ENCODE results near the gene DKKL1. TPM values are rescaled to one million over a fixed set of nuclear protein-coding genes. Genes with fewer than 3 reads are reported as not detected.
"Not testable (repeated sequence)": the region's sequence is repeated elsewhere in the genome, so short reads cannot be mapped to it uniquely, and the experiment has no call there.

DKKL1 gene
- total and polyA plus RNA-seq, 8 donors: 0.12 to 1.3 (median 0.46) TPM; not detected in 3

DNA sequence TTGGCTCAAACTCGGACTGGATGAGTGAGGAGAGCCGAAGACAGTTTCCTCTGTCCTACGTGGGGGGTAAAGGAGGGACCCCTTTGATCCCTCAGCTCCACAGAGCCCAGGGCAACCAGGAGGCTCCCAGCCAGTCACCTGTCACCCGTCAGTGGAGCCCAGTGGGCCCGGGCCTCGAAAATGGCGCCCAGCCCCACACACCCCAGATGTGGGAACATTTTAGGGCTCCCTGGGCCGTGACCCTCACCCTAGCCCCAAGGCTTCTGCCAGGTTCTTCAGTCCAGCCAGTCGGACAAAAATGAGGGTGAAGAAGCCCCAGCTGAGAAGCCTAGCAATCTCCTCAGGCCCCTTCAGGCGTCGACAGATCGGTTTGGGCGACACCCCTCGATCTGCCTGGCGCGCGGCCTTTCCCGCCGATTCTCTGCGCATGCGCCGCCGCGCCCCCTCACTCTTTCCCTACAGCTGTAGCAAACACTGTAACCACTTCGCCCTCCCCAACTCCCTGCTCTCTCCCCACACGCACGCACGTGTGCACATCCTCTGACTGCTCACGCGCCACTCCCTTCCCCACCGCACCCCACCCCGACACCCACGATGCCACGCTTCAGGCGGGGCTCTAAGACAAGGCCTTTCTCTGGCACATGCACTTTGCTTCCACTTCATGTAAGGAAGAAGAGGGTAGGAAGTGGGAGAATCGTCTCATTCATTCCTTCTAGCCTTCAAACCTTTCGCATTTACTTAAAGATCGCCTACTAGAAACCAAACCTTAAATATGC is 38.7 kb upstream of the DKKL1 start, which contains the start of gene SLC6A16:
Gene SLC6A16, minus strand, starts transcription at position 391 of the 776 bp plus-strand sequence. CDS start 13,844 bp downstream, outside the sequence.
- Histone ChIP-seq H3K36me3 (no peaks in the 10 kb centered on the region), H3K27ac (no peak within 1 kb of the TSS), H3K27me3 (no peaks in the 10 kb centered on the region), H3K4me1 (no peaks in the 10 kb centered on the region), H3K4me3 (no peak within 1 kb of the TSS), H3K9me3 (no peaks in the 10 kb centered on the region)
- 95 to 96% methylated on average over 35 to 38 of the region's 38 CpGs for WGBS, 2 donors
- intact Hi-C loops (cut with DNase I): no loop called here
- TF ChIP-seq, protein P1, sequence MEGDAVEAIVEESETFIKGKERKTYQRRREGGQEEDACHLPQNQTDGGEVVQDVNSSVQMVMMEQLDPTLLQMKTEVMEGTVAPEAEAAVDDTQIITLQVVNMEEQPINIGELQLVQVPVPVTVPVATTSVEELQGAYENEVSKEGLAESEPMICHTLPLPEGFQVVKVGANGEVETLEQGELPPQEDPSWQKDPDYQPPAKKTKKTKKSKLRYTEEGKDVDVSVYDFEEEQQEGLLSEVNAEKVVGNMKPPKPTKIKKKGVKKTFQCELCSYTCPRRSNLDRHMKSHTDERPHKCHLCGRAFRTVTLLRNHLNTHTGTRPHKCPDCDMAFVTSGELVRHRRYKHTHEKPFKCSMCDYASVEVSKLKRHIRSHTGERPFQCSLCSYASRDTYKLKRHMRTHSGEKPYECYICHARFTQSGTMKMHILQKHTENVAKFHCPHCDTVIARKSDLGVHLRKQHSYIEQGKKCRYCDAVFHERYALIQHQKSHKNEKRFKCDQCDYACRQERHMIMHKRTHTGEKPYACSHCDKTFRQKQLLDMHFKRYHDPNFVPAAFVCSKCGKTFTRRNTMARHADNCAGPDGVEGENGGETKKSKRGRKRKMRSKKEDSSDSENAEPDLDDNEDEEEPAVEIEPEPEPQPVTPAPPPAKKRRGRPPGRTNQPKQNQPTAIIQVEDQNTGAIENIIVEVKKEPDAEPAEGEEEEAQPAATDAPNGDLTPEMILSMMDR (IDR thresholded peaks at IDR 0.05): no peak
- no peak for FAIRE-seq
- no peak for ATAC-seq
- no peak for DNase-seq

DNA sequence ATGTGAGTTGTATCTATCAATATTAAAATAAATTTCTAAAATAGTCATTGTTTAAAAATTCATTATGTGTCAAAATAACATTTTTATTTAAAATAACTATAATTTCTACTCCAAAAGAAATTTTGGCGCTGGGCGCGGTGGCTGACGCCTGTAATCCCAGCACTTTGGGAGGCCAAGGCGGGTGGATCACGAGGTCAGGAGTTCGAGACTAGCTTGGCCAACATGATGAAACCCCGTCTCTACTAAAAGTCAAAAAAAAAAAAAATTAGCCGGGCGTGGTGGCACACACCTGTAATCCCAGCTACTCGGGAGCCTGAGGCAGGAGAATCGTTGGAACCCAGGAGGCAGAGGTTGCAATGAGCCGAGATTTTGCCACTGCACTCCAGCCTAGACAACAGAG is 37.9 kb upstream of the DKKL1 start:
- WGBS, 2 donors: 95 to 96% methylated on average over 13 of the region's 13 CpGs
- H3K4me1 ChIP-seq; H3K27ac ChIP-seq; DNase-seq; H3K9me3 ChIP-seq; H3K36me3 ChIP-seq; H3K4me3 ChIP-seq; ATAC-seq; intact Hi-C loops (cut with DNase I); H3K27me3 ChIP-seq; FAIRE-seq: not testable (repeated sequence)

DNA sequence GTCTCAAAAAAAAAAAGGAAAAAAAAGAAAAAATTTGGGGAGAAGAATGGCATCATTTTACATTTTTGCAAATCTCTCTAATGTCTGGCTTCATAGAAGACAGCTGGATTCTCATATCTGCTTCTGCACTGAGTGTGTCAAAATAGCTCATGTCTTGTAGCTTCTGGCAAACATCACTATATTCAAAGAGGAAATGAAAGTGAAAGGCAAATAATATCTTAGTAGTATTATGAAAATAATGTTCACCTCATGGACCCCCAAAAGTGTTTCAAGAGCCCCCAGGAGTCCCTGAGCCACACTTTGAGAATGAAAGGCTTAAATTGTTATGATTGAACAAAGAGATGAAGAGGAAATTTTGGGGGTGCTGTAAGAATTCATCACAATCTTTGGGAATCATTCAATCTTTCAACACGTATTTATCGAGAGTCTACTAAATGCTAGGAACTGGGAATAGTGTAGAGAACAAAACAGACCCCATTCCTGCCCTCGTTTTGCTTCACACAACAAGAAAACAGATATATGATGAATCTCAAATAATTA is 37.4 kb upstream of the DKKL1 start:
- Histone ChIP-seq H3K4me3 (no peak overlapping the region), H3K4me1 (no peaks in the 10 kb centered on the region), H3K36me3 (peaks cover 0 to 7% (median 0%) of the 10 kb centered on the region in 3 donors), H3K27me3 (no peaks in the 10 kb centered on the region), H3K9me3 (no peaks in the 10 kb centered on the region), H3K27ac (no peak overlapping the region)
- TF ChIP-seq, protein P1 (IDR thresholded peaks at IDR 0.05): no peak
- intact Hi-C loops (cut with DNase I): no loop called here
- FAIRE-seq: no peak
- WGBS, 2 donors: 89 to 94% methylated on average over 3 of the region's 3 CpGs
- no peak for ATAC-seq
- no peak for DNase-seq

DNA sequence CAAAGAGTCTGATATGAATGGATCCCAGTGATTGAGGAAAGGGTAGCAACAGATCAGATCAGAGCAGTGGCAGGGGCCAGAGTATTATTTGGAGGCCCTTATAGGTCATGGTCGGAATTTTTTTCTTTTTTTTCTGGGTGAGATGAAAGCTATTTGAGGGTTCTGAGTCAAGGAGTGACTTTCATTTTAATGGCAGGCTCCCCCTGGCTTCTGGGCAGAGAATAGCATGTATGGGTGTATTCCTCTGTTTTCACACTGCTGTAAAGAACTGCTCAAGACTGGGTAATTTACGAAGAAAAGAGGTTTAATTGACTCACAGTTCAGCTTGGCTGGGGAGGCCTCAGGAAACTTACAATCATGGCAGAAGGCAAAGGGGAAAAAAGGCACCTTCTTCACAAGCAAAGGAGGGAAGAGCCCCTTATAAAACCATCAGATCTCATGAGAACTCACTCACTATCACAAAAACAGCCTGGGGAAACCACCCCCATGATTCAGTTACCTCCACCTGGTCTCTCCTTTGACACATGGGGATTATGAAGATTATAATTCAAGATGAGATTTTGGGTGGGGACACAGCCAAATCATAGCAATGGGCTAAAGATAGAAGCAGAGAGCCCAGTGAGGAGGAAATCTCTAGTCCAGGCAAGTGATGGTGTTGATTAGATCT is 35.7 kb upstream of the DKKL1 start:
- H3K36me3 ChIP-seq: peaks cover 0 to 7% (median 0%) of the 10 kb centered on the region in 3 donors
- no peak overlapping the region for H3K27ac ChIP-seq
- H3K4me3 ChIP-seq: no peak overlapping the region
- intact Hi-C loops (cut with DNase I): no loop called here
- no peaks in the 10 kb centered on the region for H3K9me3 ChIP-seq
- no peaks in the 10 kb centered on the region for H3K4me1 ChIP-seq
- no peaks in the 10 kb centered on the region for H3K27me3 ChIP-seq
- no peak for FAIRE-seq
- ATAC-seq: peak in 3 of 4 donors; percentile 58 to 66 (median 63)
- no peak for DNase-seq
- 58 to 65% methylated on average over 2 of the region's 2 CpGs for WGBS, 2 donors
- TF ChIP-seq, protein P1 (IDR thresholded peaks at IDR 0.05): peak; percentile 23 to 55 (median 36)

DNA sequence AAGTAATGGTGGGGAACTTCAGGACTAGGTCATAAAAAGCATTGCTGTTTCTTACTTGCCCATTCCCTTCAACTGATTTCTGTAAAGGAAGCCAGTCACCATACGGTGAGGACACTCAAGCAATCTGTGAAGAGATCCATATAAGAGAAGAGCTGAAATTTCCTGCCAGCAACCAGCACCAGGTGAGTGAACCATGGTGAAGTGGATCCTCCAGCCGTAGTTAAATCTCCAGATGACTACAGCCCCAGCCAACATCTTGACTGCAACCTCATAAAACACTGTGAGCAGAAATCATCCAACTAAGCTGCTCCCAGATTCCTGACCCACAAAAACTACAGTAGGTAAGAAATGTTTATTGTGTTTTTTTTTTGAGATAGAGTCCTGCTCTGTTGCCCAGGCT is 34.9 kb upstream of the DKKL1 start:
- H3K36me3 ChIP-seq: peaks cover 0 to 7% (median 0%) of the 10 kb centered on the region in 3 donors
- 96 to 100% methylated on average over 2 of the region's 2 CpGs for WGBS, 2 donors
- no peaks in the 10 kb centered on the region for H3K27me3 ChIP-seq
- ATAC-seq (no peak), FAIRE-seq (no peak), DNase-seq (no peak)
- intact Hi-C loops (cut with DNase I): no loop called here
- H3K4me3 ChIP-seq: no peak overlapping the region
- TF ChIP-seq, protein P1 (IDR thresholded peaks at IDR 0.05): no peak
- H3K27ac ChIP-seq: no peak overlapping the region
- no peaks in the 10 kb centered on the region for H3K4me1 ChIP-seq
- no peaks in the 10 kb centered on the region for H3K9me3 ChIP-seq

DNA sequence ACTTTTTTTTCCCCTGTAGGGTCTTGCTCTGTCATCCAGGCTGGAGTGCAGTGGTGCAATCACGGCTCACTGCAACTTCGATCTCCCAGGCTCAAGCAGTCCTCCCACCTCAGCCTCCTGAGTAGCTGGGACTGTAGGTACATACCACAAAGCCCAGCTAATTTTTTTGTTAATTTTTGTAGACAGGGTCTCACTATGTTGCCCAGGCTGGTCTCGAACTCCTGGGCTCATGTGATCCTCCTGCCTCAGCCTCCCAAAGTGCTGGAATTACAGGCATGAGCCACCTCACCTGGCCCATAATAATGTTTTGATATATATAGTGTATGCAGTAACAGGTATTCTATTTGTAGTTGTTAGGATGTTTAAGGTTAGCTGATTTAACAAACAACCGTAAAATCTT is 32.5 kb upstream of the DKKL1 start:
- FAIRE-seq; H3K9me3 ChIP-seq; H3K27me3 ChIP-seq; H3K4me1 ChIP-seq; ATAC-seq; H3K27ac ChIP-seq; H3K36me3 ChIP-seq; H3K4me3 ChIP-seq; intact Hi-C loops (cut with DNase I): not testable (repeated sequence)
- WGBS, 2 donors: 95 to 99% methylated on average over 4 of the region's 4 CpGs
- DNase-seq: peak in 1 of 6 donors; percentile 4

Data from pancreas (tissue), 10 donors.